Fibroblast of pulmonary artery (primary cell): ENCODE data around the gene CUL4A.

Experiments
- DNase-seq: peaks from one replicate; pipeline ENCODE4 v3.0.0-alpha.2; 2010; ENCODE audit warnings: low read depth
- H3K4me3 ChIP-seq: replicated peaks from 2 replicates; pipeline ENCODE4 v1.5.1; 2011; ENCODE audit warnings: low read depth, mild to moderate bottlenecking, control low read depth, low read length, moderate library complexity
- CTCF ChIP-seq: IDR thresholded peaks from 2 replicates; pipeline ENCODE4 v1.5.1; 2011; ENCODE audit warnings: mild to moderate bottlenecking, control low read depth, low read length, inconsistent platforms; ENCODE audit errors: missing control alignments

CUL4A gene

GRCh38 chr13:113296823-113297369 is 87.5 kb downstream of the CUL4A start, which contains the start of gene LAMP1:
TSS of gene LAMP1 (plus strand) at chr13:113297239. CDS start at chr13:113297435, 196 bp downstream.
- peak; percentile 98 for DNase-seq
- TF ChIP-seq CTCF = no peak
- peak within 1 kb of the TSS; percentile 96 for H3K4me3 ChIP-seq

- DNase-seq = peak; percentile 11
- peak overlapping the region; percentile 96 for H3K4me3 ChIP-seq
These were observed 88.1 kb downstream of the CUL4A start for GRCh38 chr13:113297370-113298042.

GRCh38 chr13:113298043-113298945 is 88.9 kb downstream of the CUL4A start:
- no peak for TF ChIP-seq CTCF
- H3K4me3 ChIP-seq = peak overlapping the region; percentile 96
- no peak for DNase-seq

More at GRCh38 chr13:113297370-113298042, 88.1 kb downstream of the CUL4A start:
- TF ChIP-seq CTCF = no peak

GRCh38 chr13:113299951-113300350 is 90.5 kb downstream of the CUL4A start:
- no peak for DNase-seq
- TF ChIP-seq CTCF = no peak
- no peak overlapping the region for H3K4me3 ChIP-seq

- TF ChIP-seq CTCF = no peak
- DNase-seq = no peak
- H3K4me3 ChIP-seq = no peak overlapping the region
These were observed 93.6 kb downstream of the CUL4A start for GRCh38 chr13:113302986-113303385.

GRCh38 chr13:113304121-113304520 is 94.7 kb downstream of the CUL4A start:
- no peak overlapping the region for H3K4me3 ChIP-seq
- TF ChIP-seq CTCF = no peak
- no peak for DNase-seq
